ENCODE measurements around the gene ZXDC.

The ZXDC gene

DNA sequence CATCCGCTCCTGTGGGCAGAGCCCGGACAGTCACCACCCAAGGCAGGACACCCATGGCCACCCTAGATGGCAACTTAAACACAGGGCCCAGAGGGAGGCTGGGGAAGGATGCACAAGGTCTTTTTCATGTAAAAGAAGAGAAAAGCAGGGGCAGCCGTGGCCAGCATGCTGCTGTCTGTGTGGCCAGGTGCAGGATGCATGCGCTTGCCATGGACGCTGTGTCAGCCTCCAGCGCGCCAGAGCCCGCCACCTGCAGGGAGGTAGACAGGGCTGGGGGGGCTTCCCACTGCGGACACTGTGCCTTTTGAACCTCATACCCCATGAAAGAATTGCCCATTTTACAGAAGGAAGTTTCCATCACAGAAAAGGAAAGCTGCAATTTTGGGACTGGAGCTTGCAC, 23.7 kb upstream of the ZXDC start:
- no peak for ATAC-seq
- H3K27ac Mint-ChIP-seq: no peak overlapping the region
- no peaks in the 10 kb centered on the region for H3K36me3 Mint-ChIP-seq
- no peaks in the 10 kb centered on the region for H3K4me1 Mint-ChIP-seq
- no peak for DNase-seq (ENCODE audit: low spot score in 2 of 2)
- no peak overlapping the region for H3K4me3 Mint-ChIP-seq
- H3K9me3 Mint-ChIP-seq: no peaks in the 10 kb centered on the region

DNA sequence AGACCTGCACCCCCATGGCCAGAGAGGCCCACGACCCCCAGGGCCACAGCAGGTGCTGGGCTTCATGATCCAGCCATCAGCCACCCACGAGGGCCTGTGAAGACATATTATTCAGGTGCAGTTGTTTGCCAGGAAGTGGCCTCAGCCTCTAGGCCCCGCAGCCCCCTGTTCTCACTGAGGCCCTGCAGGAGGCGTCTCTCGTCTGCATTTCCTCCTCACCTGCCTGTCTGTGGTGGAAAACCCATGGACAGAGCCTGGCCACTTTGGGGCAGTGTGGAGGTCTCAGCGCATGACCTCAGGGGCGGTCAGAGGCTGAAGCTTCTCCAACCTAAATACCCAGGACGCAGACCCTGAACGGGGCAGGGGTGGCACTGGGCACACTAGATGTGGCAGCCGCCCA, 23.2 kb upstream of the ZXDC start:
- H3K36me3 Mint-ChIP-seq: no peaks in the 10 kb centered on the region
- H3K27ac Mint-ChIP-seq: no peak overlapping the region
- H3K9me3 Mint-ChIP-seq: no peaks in the 10 kb centered on the region
- H3K4me1 Mint-ChIP-seq: no peaks in the 10 kb centered on the region
- no peak for DNase-seq (ENCODE audit: low spot score in 2 of 2)
- no peak for ATAC-seq
- no peak overlapping the region for H3K4me3 Mint-ChIP-seq

DNA sequence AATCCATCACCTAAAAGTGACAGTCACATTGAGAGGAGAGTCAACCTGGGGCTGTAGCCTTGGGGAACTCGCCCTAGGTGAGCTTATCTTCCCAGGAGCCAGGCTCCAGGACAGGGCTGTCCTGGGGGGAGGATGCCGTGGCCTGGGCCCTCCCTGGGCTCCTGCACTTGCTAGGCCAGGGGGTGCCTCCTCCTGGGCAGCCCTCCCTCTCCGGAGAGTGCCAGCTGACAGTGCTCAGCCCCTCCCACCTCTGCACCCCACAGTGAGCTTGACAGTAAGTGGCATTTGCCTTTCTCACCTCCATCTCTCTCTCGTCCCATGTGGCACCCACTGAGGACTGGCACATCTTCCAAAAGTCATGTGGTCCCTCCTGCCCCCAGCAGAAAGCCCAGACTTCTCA, 22.8 kb upstream of the ZXDC start:
- Mint-ChIP-seq H3K27ac (no peak overlapping the region), H3K36me3 (no peaks in the 10 kb centered on the region), H3K9me3 (no peaks in the 10 kb centered on the region), H3K4me1 (no peaks in the 10 kb centered on the region), H3K4me3 (no peak overlapping the region)
- DNase-seq (ENCODE audit: low spot score in 2 of 2) (no peak), ATAC-seq (no peak)

DNA sequence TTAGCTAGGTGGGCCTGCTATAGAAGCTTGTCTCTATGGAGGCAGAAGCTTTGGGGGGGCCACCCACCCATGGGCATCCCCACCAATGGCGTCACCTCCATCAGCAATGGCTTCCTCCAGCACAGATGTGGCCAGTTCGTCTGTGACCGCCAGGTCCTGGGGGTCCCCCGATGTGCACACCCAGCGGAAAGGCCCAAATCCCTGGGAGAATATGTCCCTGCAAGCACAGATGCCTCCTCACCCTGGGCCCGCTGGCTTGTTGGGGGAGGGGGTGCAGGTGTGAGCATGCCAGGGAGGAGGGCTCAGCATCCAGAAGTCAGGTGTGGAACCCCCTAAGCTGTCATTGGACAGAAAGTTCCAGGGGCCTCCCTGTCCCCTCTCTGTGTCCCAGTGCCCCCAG, 22.3 kb upstream of the ZXDC start:
- Mint-ChIP-seq H3K4me1 (no peaks in the 10 kb centered on the region), H3K4me3 (no peak overlapping the region), H3K9me3 (no peaks in the 10 kb centered on the region), H3K36me3 (no peaks in the 10 kb centered on the region), H3K27ac (no peak overlapping the region)
- ATAC-seq (no peak), DNase-seq (ENCODE audit: low spot score in 2 of 2) (no peak)

DNA sequence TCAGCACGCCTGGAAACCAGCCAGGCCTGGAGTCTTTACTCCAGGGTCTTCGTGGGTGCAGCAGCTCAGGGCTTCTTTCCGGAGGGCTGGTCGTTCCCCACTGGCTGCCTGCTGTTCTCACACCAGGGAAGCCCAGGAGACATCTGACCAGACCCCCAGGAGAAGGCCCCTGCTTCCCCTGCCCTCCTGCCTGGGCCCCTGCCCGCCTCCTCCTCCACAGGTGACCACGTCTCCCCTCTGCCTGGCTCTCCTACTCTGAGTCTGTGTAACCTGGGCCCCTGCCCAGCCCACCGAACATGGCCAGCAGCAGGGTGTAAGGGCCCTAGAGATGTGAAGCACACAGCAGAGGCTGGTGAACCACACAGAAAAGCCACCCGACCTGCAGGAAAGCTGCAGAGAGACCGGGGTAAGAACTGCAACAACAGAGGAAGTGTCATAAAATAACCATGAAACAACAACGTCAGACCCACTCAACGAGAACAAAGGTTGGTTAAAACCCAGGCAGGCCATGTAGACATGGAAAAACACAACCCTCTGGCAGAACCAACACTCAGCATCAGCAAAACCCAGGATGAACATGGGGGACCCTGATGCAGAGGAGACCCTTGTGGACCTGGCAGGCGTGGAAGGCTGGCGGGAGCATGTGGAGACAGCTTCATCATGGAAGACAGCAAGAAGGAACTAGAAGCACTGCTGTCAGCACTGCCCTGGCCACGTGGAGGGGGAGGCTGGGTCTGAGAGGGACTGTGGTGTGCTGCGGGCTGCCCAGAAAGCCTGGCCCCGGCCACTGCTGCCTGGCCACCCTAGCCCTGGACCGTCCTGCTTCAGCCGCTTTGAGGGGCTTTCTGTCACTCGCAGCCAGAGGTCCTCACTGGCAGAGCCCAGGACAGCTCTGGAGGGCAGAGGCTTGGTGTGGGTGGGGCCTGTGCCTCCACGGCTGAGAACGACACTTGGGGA, 21.5 kb upstream of the ZXDC start:
- ATAC-seq: no peak
- Mint-ChIP-seq H3K9me3 (no peaks in the 10 kb centered on the region), H3K4me3 (no peak overlapping the region), H3K36me3 (no peaks in the 10 kb centered on the region), H3K27ac (no peak overlapping the region), H3K4me1 (no peaks in the 10 kb centered on the region)
- DNase-seq (ENCODE audit: low spot score in 2 of 2): no peak

DNA sequence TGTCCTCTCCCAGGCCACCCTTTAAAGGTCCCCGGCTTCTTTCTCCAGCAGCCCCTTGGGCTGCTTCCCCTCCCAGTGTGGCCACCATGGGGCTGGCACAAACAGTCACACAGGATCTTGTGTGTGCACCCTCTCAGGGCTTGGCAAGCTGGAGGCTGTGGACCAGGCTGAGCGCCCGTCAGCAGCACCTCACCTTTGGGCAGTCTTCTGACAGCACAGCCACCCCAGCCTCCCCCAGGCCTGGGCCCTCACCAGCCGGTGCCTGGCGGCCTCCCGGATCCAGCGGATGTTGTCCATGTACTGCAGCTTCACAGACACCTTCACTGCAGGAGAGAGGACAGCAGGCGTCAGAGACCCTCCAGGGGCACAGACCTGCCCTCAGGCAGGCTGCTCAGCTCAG, 20.1 kb upstream of the ZXDC start:
- DNase-seq (ENCODE audit: low spot score in 2 of 2) (no peak), ATAC-seq (no peak)
- H3K36me3 Mint-ChIP-seq: no peaks in the 10 kb centered on the region
- H3K9me3 Mint-ChIP-seq: no peaks in the 10 kb centered on the region
- no peak overlapping the region for H3K27ac Mint-ChIP-seq
- H3K4me1 Mint-ChIP-seq: no peaks in the 10 kb centered on the region
- H3K4me3 Mint-ChIP-seq: no peak overlapping the region

DNA sequence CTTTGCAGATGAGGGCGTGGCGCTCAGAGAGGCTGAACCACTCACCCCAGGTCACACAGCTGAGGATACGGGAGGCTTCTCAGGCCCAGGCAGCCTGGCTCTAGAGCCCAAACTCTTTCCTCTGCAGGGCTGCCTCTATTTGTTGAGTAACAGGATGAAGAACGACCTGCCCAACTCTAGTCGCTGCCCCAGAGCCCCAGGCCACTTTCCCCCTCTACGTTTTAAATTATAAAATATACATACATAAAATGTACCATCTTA, 19.2 kb upstream of the ZXDC start:
- DNase-seq (ENCODE audit: low spot score in 2 of 2) (no peak), ATAC-seq (no peak)
- Mint-ChIP-seq H3K36me3 (no peaks in the 10 kb centered on the region), H3K4me3 (no peak overlapping the region), H3K4me1 (no peaks in the 10 kb centered on the region), H3K27ac (no peak overlapping the region), H3K9me3 (no peaks in the 10 kb centered on the region)

DNA sequence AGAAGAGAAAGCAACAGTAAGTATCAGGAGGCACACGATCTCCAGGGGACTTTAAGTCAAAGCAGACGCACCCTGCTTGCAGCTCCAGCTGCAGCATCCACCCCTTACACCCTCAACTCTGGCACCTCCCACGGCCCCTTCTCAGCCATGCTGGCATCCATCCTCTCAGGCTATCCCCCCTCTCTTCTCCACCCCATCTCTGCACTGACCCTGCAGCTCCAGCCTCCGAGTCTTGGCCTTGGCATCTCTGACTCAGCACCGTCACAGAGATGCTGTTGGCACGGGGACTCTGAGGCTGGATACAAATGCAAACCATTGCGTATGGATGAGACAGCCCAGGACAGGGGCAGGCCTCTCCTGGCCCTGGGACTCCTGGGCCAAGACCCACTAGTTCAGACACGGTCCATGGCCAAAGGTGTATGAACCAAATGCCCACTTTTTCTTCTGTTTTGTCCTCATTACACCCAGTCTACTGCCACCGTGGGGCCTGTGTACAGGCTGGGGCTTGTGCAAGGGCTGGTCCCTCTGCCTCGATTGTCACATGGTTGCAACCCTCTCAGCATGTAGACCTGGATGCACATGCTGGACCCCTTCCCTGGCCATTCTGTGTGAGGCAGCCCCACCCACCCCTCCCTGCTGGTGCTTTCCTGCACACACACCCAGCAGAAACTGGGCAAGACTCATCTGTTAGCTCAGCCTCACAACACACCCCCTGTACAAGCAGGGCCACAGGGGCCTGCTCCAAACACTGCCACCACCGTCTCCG, 18.7 kb upstream of the ZXDC start:
- no peaks in the 10 kb centered on the region for H3K4me1 Mint-ChIP-seq
- no peak for DNase-seq (ENCODE audit: low spot score in 2 of 2)
- H3K27ac Mint-ChIP-seq: no peak overlapping the region
- no peaks in the 10 kb centered on the region for H3K9me3 Mint-ChIP-seq
- ATAC-seq: no peak
- no peaks in the 10 kb centered on the region for H3K36me3 Mint-ChIP-seq
- H3K4me3 Mint-ChIP-seq: no peak overlapping the region

DNA sequence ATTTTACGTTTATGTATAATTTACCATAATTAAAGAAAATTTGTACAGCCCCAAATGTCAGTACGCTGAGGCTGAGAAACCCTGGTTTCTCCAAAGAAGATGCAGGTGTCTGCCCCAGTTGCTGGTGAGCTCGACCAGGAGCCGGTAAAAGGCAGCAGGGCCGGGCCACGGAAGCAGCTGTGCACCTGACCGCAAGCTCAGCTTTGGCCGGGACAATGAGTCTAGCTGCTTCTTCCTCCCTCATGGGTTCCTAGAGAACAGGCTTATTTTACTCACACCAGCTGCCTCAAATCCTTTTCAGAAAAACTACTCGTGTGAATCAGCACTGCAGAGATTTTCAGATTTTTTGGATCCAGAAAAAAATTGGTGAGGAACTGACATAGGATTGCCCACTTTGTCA, 18.0 kb upstream of the ZXDC start:
- ATAC-seq: no peak
- Mint-ChIP-seq H3K4me1 (no peaks in the 10 kb centered on the region), H3K27ac (no peak overlapping the region), H3K36me3 (no peaks in the 10 kb centered on the region), H3K4me3 (no peak overlapping the region), H3K9me3 (no peaks in the 10 kb centered on the region)
- no peak for DNase-seq (ENCODE audit: low spot score in 2 of 2)

DNA sequence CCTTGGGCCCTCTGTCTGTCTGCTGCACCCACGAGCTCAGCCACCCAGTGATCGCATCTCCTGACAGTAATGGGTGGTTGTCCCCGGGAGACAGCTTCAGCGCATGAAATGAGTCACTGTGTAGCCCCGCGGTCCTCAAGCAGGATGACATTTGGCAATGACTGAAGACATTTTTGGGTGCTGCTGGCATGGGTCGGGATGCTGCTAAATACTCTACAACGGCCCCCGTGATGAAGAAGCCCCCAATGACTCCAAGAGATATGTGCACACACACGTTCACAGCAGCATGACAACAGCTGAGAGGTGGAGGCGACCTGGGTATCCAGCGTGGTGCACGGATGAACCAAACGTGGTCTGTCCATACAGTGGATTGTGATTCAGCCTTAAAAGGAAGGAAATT, 17.4 kb upstream of the ZXDC start:
- DNase-seq (ENCODE audit: low spot score in 2 of 2) (no peak), ATAC-seq (no peak)
- H3K4me1 Mint-ChIP-seq: no peaks in the 10 kb centered on the region
- H3K27ac Mint-ChIP-seq: no peak overlapping the region
- no peak overlapping the region for H3K4me3 Mint-ChIP-seq
- H3K36me3 Mint-ChIP-seq: no peaks in the 10 kb centered on the region
- no peaks in the 10 kb centered on the region for H3K9me3 Mint-ChIP-seq

DNA sequence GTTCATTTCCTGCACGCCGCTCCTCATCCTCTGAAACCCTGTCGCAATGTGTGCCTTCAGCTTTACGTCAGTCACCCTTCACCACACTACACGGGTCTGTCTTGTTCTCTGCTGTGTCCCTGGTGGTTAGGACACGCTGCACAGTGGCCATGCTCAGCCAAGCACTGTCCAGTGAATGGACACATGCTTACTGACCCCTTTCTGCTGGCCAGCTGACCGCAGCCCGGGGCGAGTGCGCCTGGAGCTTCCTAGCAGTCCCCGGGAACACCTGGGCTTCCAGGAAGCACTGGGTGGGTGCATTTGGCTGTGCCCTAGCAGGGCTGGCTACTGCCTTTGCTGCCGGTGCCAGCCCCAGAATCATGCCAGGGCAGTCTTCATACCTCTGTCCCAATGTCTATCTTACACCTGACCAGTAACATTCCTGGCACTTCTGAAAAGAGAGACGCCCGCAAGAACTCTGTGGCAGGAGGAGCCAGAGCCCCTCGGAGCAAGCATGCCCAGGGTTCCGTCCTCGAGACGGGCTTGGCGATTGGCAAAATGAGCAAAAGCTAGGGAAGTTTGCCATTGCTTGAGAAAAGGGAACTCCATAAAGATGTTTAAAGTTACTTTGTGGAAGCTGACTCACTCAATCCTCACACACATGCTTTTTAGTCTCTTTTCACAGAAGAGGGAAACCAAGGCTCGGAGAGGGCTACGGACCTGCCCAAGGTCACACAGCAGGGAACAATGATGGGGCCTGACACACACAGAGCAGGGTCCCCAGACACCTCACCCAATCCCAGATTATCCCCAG, 15.7 kb upstream of the ZXDC start:
- no peak for ATAC-seq
- H3K9me3 Mint-ChIP-seq: no peaks in the 10 kb centered on the region
- H3K4me1 Mint-ChIP-seq: peaks cover 9% of the 10 kb centered on the region
- no peak overlapping the region for H3K27ac Mint-ChIP-seq
- DNase-seq (ENCODE audit: low spot score in 2 of 2): no peak
- H3K36me3 Mint-ChIP-seq: no peaks in the 10 kb centered on the region
- no peak overlapping the region for H3K4me3 Mint-ChIP-seq

DNA sequence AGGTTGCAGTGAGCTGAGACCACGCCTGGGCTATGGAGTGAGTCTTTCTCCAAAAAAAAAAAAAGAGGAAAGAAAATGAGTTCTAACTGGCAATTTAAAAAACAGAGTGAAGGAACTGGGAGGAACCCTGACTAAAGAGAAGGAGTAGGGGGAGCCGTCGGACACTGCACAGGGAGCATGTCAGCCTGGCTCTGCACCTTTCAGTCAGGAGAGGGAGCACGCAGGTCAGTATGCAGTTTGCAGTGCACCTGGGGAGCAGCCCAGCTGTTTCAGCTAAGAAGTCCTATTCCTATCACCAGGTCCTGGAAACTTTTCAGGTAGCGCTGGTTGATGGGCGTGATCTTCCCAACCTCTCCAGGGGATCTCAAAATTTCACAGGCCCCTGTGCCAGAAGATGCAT, 14.9 kb upstream of the ZXDC start:
- no peaks in the 10 kb centered on the region for H3K9me3 Mint-ChIP-seq
- H3K4me1 Mint-ChIP-seq: peaks cover 12% of the 10 kb centered on the region
- no peak overlapping the region for H3K27ac Mint-ChIP-seq
- H3K36me3 Mint-ChIP-seq: no peaks in the 10 kb centered on the region
- no peak for ATAC-seq
- H3K4me3 Mint-ChIP-seq: no peak overlapping the region
- no peak for DNase-seq (ENCODE audit: low spot score in 2 of 2)

DNA sequence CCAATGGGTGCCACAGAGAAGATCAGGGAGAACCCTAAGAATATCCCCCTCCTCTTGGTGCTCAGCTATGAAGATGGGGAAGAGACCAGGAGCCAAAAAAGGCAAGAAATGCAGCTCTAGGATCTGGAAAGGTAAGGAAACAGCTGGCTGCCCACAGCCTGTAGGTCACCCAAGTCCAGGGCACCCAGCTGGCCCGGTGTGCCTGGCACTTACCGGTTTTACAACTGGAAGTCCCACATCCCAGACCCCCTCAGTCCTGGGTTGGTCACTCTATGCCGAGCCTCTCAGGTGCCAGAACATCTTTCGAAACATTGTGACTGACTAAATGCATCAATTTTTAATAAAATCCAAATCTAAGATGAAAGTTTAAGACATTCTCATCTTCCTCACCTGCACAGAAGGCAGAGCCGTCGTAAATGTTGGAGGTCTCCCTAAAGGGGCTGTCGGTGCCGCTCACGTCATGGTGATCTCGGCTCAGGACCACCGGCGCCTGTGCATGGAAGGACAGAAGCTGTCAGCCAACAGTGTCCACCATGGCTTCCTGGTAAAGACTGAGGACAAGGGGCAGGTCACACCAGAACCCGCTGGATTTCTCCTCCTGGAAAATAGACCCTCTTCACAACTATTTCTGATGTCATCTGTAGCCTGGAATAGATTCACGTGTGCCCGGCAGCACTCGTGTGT, 13.3 kb upstream of the ZXDC start:
- H3K36me3 Mint-ChIP-seq: no peaks in the 10 kb centered on the region
- ATAC-seq (no peak), DNase-seq (ENCODE audit: low spot score in 2 of 2) (no peak)
- H3K9me3 Mint-ChIP-seq: no peaks in the 10 kb centered on the region
- no peak overlapping the region for H3K27ac Mint-ChIP-seq
- H3K4me1 Mint-ChIP-seq: peaks cover 12% of the 10 kb centered on the region
- H3K4me3 Mint-ChIP-seq: no peak overlapping the region

DNA sequence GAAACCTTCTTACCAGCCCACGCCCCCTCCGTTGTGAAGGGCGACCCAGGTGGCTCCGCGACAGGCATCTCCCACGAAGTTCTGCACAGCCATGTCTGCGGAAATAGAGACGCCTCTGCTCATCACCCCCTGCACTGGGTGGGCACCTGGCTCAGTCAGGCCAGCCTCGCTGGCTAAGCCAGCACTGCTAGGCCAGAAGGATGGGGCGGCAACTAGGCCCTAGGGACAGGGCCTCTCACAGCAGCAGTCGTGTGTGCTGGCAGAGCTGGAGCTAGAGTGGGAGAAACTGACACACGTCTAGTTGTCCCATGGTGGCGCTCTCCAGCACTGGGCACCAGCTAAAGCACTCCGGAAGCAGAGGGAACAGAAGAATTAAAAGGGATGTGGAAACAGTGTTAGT, 12.5 kb upstream of the ZXDC start:
- Mint-ChIP-seq H3K4me1 (peaks cover 12% of the 10 kb centered on the region), H3K36me3 (no peaks in the 10 kb centered on the region), H3K4me3 (no peak overlapping the region), H3K27ac (peak overlapping the region; percentile 24), H3K9me3 (no peaks in the 10 kb centered on the region)
- ATAC-seq: no peak
- DNase-seq (ENCODE audit: low spot score in 2 of 2): no peak

DNA sequence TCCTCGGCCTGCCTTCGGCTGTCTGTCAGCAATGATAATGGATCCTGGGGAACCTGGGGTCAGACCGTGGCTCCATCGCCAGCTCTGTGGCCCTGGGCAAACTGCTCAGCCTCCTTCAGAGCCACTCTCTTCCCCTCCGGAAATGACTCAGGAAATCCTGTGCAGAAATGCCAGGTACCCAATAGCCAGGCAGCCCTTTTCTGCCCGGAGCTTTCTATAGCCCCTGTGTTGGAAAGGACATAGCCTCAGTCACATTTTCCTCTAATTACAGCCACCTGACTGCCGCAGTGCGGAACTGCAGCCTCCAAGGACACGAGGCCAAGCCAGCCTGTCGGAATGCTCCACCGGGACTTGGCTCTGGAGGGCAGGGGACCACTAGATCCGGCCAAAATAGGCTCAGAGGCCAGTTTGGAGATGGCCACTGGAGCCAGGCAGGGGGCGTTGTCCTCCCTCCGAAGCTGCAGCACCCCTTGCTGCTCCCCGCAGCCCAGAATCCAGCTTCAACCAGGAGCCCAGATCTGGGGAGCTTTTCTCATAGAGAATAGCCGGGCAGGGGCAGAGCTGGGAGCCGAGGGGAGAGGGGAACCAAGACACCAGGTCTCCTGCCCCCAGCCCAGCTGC, 11.6 kb upstream of the ZXDC start:
- no peaks in the 10 kb centered on the region for H3K36me3 Mint-ChIP-seq
- DNase-seq (ENCODE audit: low spot score in 2 of 2) (no peak), ATAC-seq (peak; percentile 44)
- H3K4me1 Mint-ChIP-seq: peaks cover 12% of the 10 kb centered on the region
- H3K9me3 Mint-ChIP-seq: no peaks in the 10 kb centered on the region
- H3K4me3 Mint-ChIP-seq: no peak overlapping the region
- peak overlapping the region; percentile 75 for H3K27ac Mint-ChIP-seq
